ENCODE results near the gene SLC9A3.
A peak's percentile ranks its signal among the peaks of the same experiment; 100 is the strongest.
"Not testable (repeated sequence)": the region's sequence is repeated elsewhere in the genome, so short reads cannot be mapped to it uniquely, and the experiment has no call there.

SLC9A3 gene

GRCh38 chr5:476102-476813, 48.0 kb downstream of the SLC9A3 start:
- no peak for TF ChIP-seq CTCF (conservative IDR thresholded peaks at IDR 0.05)
- no peak overlapping the region for H3K27ac ChIP-seq

DNA sequence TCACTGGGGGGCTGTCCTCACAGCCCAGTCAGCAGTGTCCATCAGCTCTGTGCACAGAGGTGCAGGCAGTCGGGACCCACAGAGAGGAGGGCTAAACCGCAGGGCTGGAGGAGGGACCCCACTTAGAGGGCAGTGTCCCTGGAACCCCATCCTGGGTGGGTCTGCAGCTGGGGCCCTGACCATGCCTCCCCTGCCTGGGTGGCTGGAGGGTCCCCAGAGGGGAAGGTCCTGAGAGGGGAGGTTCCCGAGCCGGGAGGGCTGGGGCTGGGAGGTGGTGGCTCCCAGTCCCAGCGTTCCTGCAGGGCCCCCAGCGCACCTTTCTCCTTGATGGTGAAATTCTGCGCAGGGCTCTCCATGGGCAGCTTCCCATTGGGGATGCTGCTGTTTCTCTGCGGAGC, 48.5 kb downstream of the SLC9A3 start:
- no peak overlapping the region; the same call in 1 of the 2 replicates for H3K27ac ChIP-seq
- no peak for TF ChIP-seq CTCF (conservative IDR thresholded peaks at IDR 0.05)

- H3K27ac ChIP-seq, result peak overlapping the region; percentile 31; the same call in 1 of the 2 replicates
- TF ChIP-seq CTCF (conservative IDR thresholded peaks at IDR 0.05), result no peak
These were observed 49.2 kb downstream of the SLC9A3 start for GRCh38 chr5:474840-475661.

DNA sequence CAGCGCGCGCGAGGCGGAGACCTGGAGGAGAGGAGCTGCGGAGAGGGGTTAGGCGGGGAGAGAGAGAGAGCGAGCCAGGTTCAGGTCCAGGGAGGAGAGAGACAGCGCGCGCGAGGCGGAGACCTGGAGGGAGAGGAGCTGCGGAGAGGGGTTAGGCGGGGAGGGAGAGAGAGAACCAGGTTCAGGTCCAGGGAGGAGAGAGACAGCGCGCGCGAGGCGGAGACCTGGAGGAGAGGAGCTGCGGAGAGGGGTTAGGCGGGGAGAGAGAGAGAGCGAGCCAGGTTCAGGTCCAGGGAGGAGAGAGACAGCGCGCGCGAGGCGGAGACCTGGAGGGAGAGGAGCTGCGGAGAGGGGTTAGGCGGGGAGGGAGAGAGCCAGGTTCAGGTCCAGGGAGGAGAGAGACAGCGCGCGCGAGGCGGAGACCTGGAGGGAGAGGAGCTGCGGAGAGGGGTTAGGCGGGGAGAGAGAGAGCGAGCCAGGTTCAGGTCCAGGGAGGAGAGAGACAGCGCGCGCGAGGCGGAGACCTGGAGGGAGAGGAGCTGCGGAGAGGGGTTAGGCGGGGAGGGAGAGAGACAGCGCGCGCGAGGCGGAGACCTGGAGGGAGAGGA, 49.9 kb downstream of the SLC9A3 start:
- H3K27ac ChIP-seq, result not testable (repeated sequence)

DNA sequence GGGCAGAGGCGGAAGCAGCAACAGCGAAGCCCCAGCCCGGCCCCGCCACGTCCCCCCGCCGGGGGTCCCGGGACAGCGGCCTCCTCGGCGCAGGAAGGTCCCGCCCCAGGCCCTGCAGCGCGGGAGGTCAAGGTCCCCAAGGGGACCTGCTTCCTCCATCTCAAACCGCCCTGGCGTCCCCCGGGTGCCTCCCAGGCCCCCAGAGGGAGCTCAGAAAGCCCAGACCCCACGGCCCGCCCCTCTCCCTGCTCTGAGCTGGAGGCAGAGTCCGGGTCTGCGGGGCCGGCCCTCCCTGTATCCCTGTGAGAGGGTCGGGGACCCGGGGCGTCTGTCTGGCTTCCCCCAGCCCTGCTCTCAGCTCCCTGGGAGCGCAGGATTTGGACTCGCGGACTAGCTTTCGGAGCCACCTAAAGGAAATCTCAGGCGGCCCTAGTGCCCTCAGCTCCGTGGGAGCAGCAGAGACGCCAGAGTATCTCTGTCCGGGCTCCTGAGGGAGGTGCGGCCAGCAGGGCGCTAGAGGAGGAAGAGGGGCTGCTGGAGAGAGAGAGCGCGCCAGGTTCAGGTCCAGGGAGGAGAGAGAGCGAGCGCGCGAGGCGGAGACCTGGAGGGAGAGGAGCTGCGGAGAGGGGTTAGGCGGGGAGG, 50.6 kb downstream of the SLC9A3 start:
- H3K27ac ChIP-seq, result peak overlapping the region; percentile 82
- no peak for TF ChIP-seq CTCF (conservative IDR thresholded peaks at IDR 0.05)

DNA sequence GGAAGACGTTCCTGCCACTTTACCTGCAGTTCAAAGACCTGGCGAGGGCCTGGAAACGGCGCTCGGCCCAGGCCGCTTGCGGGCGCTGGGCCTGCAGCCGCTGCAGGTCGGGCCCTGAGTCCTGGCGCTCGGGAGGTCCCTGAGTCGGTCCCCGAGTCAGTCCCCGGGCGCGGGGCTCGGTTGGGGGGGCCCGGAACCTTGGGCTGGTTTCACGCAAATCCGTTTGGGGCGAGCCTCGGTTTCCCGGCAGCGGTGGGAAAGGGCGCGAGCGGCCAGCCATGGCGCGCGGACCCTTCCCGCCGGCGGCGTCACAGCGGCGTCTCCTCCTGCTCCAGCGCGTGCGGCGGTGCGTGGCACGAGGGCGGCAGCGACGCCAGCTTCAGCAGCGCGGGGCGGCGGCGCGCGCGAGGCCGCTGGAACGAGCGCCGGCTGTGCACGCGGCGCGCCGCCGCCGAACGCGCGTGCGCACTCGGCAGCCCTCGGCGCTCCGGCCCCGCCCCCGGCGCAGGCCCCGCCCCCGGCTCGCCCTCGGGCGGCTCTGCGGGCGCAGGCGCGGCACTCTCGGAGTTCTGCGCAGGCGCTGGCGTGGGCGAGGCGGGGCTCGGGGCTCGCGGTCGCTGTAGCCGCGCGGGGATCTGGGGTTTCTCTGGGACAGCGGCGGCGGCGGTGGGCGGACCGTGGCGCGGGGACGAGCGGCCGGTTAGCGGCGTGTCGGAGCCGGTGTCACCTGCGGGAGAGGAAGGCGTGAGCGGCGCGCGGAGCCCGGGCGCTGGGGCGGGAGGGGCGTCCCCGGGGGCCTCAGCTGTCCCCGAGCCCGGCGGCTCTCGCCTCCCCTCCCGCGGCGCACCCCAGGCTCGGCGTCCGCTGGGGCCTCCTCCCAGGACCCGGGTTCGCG, 51.3 kb downstream of the SLC9A3 start:
- no peak for TF ChIP-seq CTCF (conservative IDR thresholded peaks at IDR 0.05)
- peak overlapping the region; percentile 82 for H3K27ac ChIP-seq

DNA sequence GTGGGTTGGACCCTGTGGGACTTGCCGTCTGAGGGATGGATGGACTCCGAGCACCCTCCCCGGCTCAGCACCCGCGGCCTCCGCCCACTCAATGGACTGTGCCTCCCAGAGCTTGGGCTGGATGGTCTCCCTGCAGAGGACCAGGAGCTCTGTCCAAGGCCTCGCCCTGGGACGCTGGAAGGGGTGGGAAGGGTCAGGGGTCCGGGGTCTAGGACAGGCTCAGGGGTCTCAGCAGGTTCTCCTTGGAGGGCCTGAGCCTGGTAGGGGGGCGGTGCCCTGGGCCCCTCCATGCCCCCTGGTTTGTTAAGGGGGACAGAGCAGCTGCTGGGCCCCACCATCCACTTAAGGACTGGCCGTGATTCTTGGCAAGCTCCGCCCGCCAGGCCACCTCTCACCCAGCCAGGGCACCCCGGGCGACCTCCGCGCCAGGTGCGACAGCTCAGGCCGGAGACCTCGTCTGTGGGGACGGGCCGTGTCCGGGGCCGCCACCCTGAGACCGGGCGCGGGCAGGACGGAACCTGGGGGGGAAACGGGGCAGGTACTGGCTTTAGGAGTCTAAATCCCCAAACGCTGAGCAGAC, 52.1 kb downstream of the SLC9A3 start:
- peak overlapping the region; percentile 82; the same call in 1 of the 2 replicates for H3K27ac ChIP-seq
- no peak for TF ChIP-seq CTCF (conservative IDR thresholded peaks at IDR 0.05)

Measured in VCaP (cell line).